Transverse colon (tissue), 4 donors: ENCODE results near the gene IL7R. TPM values are rescaled to one million over a fixed set of nuclear protein-coding genes. Genes with fewer than 3 reads are reported as not detected.

Experiments
- DNase-seq: peaks from one replicate; pipeline ENCODE4 v3.0.0-alpha.2; 2019
- H3K27ac ChIP-seq, 4 donors: fragments of 200-600 bp; sonication (generic); 2 replicates each; pipeline ENCODE4 v1.5.1; 2016 to 2018; ENCODE audit warnings: inconsistent platforms in 4 of 4
- H3K27me3 ChIP-seq: fragments of 200-600 bp; sonication (generic); 2 replicates; pipeline ENCODE4 v1.5.1; 2017; ENCODE audit warnings: inconsistent platforms
- H3K36me3 ChIP-seq, 4 donors: fragments of 200-600 bp; sonication (generic); 2 replicates each; pipeline ENCODE4 v1.5.1; 2017 to 2019; ENCODE audit warnings: inconsistent platforms in 4 of 4
- H3K4me1 ChIP-seq, 4 donors: fragments of 200-600 bp; sonication (generic); 2 replicates each; pipeline ENCODE4 v1.5.1; 2017 to 2020; ENCODE audit warnings: inconsistent platforms in 4 of 4
- H3K4me3 ChIP-seq, 4 donors: fragments of 200-600 bp; sonication (generic); 1 replicate in 1 of 4; 2 replicates in 3 of 4; pipeline versions ENCODE4 v1.5.1 to v1.6.1; 2017 to 2019; ENCODE audit warnings: inconsistent platforms in 4 of 4
- H3K9me3 ChIP-seq, 2 donors: fragments of 200-600 bp; sonication (generic); 2 replicates each; pipeline ENCODE4 v1.5.1; 2017 to 2019; ENCODE audit warnings: inconsistent platforms in 2 of 2
- EP300 ChIP-seq: sonication (generic); formaldehyde crosslinking; IDR thresholded peaks from one replicate; pipeline ENCODE4 v1.6.1; 2017; ENCODE audit warnings: antibody characterized with exemption, low read depth
- POLR2A ChIP-seq: fragments of 450-650 bp; IDR thresholded peaks from one replicate; pipeline ENCODE4 v1.6.1; 2016; ENCODE audit warnings: antibody characterized with exemption, mild to moderate bottlenecking, moderate library complexity
- POLR2AphosphoS5 ChIP-seq, 3 donors: sonication (generic); formaldehyde crosslinking; IDR thresholded peaks; one replicate each; pipeline ENCODE4 v1.6.1; 2016; ENCODE audit warnings: antibody characterized with exemption in 3 of 3
- WGBS, 2 donors: methylation state at CpG; one replicate each; pipeline ENCODE4 v1.1.5; 2018; ENCODE audit warnings: low coverage in 1 of 2; 5-methylcytosine and 5-hydroxymethylcytosine counted together
- in situ Hi-C, 4 donors: fragments of 200-750 bp; cut with MboI; loops; one replicate each; pipeline versions ENCODE4 v1.15.0 to v1.15.1; 2017; ENCODE audit warnings: low sequenced_read_pairs in 3 of 4, low pct_ligation_motif_present in 1 of 4, low pct_unique_long_range_greater_than_20kb in 1 of 4
- intact Hi-C: fragments of 100-400 bp; cut with DNase I; formaldehyde crosslinking; loops from one replicate; pipeline ENCODE4 v1.15.1; 2023; ENCODE audit warnings: low total_unique reads
- total RNA-seq, 4 donors: library from RNA; depleted of rRNA; stranded (reverse); fragments of >200 nt; gene quantifications; one replicate each; pipeline ENCODE4 v1.1.0, GENCODE V29; 2016
- TF ChIP-seq, protein P1 (sequence below), 5 experiments: fragments of 200-600 bp in 3 of 5; fragments of 450-650 bp in 2 of 5; sonication (generic) in 3 of 5; IDR thresholded peaks; 1 replicate in 2 of 5; 2 replicates in 3 of 5; pipeline ENCODE4 v1.5.1; 2016 to 2017; ENCODE audit warnings: antibody characterized with exemption in 5 of 5, inconsistent platforms in 3 of 5, mild to moderate bottlenecking in 2 of 5, moderate library complexity in 1 of 5

The IL7R gene, protein sequence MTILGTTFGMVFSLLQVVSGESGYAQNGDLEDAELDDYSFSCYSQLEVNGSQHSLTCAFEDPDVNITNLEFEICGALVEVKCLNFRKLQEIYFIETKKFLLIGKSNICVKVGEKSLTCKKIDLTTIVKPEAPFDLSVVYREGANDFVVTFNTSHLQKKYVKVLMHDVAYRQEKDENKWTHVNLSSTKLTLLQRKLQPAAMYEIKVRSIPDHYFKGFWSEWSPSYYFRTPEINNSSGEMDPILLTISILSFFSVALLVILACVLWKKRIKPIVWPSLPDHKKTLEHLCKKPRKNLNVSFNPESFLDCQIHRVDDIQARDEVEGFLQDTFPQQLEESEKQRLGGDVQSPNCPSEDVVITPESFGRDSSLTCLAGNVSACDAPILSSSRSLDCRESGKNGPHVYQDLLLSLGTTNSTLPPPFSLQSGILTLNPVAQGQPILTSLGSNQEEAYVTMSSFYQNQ
- 10 to 100 TPM in 2 of 4 donors, 1 to 10 TPM in 2; 3.2 to 54.8 (median 17.9) TPM for total RNA-seq

DNA sequence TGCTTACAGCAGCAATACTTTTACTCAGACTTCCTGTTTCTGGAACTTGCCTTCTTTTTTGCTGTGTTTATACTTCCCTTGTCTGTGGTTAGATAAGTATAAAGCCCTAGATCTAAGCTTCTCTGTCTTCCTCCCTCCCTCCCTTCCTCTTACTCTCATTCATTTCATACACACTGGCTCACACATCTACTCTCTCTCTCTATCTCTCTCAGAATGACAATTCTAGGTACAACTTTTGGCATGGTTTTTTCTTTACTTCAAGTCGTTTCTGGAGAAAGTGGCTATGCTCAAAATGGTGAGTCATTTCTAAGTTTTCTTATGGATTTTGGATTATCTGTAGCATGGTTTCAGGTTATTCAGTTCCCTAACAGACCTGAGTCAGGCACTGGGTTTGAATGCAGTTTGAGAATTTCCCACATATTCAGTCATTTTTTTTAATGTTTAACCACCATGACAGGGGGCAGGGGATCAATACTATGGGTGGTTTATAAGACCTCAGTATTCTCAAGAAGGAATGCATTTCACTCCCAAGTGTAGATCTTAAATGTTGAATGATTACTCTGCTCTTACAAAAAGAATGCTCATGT lies at the start of gene IL7R:
TSS of gene IL7R (plus strand) at position 127 of the 587 bp plus-strand sequence. CDS start at position 214, 87 bp downstream.
- Histone ChIP-seq H3K4me1 (peaks cover 0 to 3% (median 1%) of the 10 kb centered on the region in 4 donors), H3K27me3 (no peaks in the 10 kb centered on the region), H3K27ac (peak within 1 kb of the TSS; percentile 23 to 64 (median 40)), H3K9me3 (no peaks in the 10 kb centered on the region), H3K36me3 (no peaks in the 10 kb centered on the region), H3K4me3 (peak within 1 kb of the TSS in 2 of 4 donors; percentile 6 to 11)
- WGBS, 2 donors: 19 to 25% methylated on average over 1 of the region's 1 CpG
- in situ Hi-C loops: no loop called here
- intact Hi-C loops: no loop called here
- TF ChIP-seq POLR2AphosphoS5 (IDR thresholded peaks at IDR 0.05): peak in 2 of 3 donors; percentile 73 to 74
- no peak for TF ChIP-seq EP300
- TF ChIP-seq, protein P1, sequence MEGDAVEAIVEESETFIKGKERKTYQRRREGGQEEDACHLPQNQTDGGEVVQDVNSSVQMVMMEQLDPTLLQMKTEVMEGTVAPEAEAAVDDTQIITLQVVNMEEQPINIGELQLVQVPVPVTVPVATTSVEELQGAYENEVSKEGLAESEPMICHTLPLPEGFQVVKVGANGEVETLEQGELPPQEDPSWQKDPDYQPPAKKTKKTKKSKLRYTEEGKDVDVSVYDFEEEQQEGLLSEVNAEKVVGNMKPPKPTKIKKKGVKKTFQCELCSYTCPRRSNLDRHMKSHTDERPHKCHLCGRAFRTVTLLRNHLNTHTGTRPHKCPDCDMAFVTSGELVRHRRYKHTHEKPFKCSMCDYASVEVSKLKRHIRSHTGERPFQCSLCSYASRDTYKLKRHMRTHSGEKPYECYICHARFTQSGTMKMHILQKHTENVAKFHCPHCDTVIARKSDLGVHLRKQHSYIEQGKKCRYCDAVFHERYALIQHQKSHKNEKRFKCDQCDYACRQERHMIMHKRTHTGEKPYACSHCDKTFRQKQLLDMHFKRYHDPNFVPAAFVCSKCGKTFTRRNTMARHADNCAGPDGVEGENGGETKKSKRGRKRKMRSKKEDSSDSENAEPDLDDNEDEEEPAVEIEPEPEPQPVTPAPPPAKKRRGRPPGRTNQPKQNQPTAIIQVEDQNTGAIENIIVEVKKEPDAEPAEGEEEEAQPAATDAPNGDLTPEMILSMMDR (IDR thresholded peaks at IDR 0.05): no peak
- TF ChIP-seq POLR2A: peak; percentile 79
- DNase-seq: no peak

DNA sequence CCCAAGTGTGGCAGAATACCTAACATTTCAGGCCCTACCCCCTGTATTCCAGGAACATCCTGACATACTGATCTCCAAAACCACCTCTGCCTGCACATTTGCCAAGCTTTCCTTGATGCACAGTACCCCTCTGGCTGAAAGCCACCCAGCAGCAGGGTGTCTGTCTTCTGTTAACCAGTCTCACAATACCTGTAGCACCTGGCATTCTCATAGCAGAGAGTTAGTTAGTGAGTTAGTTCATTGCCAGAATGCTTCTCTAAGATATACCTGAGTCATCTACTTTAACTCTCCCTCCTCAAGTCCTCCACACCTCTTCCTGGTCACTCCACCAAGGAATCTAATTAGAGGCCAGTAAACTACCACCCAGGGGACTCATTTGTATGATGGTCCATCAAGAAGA lies 46.1 kb upstream of the IL7R start:
- Histone ChIP-seq H3K4me1 (no peaks in the 10 kb centered on the region), H3K36me3 (no peaks in the 10 kb centered on the region), H3K4me3 (no peak overlapping the region), H3K9me3 (no peaks in the 10 kb centered on the region), H3K27ac (peak overlapping the region in 2 of 4 donors; percentile 20 to 44), H3K27me3 (no peaks in the 10 kb centered on the region)
- intact Hi-C loops (no loop called here), in situ Hi-C loops (no loop called here)
- TF ChIP-seq, protein P1 (IDR thresholded peaks at IDR 0.05): no peak
- TF ChIP-seq POLR2A: no peak
- TF ChIP-seq EP300: no peak
- no peak for TF ChIP-seq POLR2AphosphoS5 (IDR thresholded peaks at IDR 0.05)
- DNase-seq: no peak

DNA sequence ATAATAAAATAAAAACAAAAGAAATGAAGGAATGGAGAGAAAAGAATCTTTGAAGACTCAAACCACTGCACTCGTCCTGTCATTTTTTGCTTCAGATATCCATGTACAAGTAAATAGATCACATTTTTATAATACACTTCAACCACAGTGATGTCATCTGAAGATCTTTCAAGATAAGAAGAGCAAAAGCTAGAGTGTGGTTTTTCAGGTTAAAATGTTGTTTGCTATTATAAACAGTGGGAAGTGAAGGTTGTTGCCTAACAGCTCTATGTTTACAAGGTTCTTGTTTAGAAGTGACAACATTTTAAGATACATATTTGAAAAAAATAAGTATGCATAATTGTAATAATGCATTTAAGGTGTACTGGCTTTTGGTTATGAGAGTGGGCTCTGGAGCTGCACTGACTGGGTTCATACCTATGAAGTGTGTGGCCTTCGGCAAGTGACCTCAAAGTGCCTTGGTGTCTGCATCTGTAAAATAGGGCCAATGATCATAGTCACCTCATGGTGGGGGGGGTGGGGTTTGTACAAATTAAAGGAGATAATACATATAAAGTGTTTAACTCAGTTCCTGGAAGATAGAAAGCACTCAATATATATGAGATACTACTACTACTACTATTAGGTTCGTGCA lies 45.5 kb upstream of the IL7R start:
- in situ Hi-C loops: no loop called here
- H3K4me1 ChIP-seq: no peaks in the 10 kb centered on the region
- no peaks in the 10 kb centered on the region for H3K27me3 ChIP-seq
- H3K4me3 ChIP-seq: no peak overlapping the region
- no peaks in the 10 kb centered on the region for H3K9me3 ChIP-seq
- no peak overlapping the region for H3K27ac ChIP-seq
- H3K36me3 ChIP-seq: no peaks in the 10 kb centered on the region
- intact Hi-C loops: no loop called here
- TF ChIP-seq, protein P1 (IDR thresholded peaks at IDR 0.05): no peak
- TF ChIP-seq EP300 (no peak), POLR2A (no peak)
- WGBS, 2 donors: 51 to 80% methylated on average over 2 to 3 of the region's 3 CpGs
- DNase-seq: no peak

DNA sequence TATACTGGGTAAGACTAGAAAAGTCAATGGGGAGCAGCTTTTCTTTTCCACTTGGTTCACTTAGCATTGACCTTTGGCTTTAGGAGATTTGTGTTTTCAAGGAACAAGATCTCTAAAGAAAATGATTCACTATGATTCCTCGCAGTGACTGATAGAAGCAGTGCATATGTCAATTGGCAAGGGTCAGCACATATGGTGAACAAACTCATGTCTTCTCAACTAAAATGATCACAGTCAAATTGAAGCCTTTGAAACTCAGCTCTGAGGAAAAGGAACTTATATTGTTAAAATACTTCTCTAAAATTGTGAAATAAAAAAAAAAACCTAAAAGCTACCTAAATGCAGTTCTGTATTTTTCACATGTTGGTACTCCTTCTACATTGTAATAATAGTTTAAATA lies 43.2 kb upstream of the IL7R start:
- no peaks in the 10 kb centered on the region for H3K4me1 ChIP-seq
- TF ChIP-seq, protein P1 (IDR thresholded peaks at IDR 0.05): no peak
- no peak for TF ChIP-seq POLR2A
- no peak for TF ChIP-seq EP300
- TF ChIP-seq POLR2AphosphoS5 (IDR thresholded peaks at IDR 0.05): no peak
- in situ Hi-C loops: no loop called here
- no peaks in the 10 kb centered on the region for H3K9me3 ChIP-seq
- intact Hi-C loops: no loop called here
- H3K27me3 ChIP-seq: no peaks in the 10 kb centered on the region
- H3K27ac ChIP-seq: no peak overlapping the region
- no peak for DNase-seq
- H3K4me3 ChIP-seq: no peak overlapping the region
- no peaks in the 10 kb centered on the region for H3K36me3 ChIP-seq
- WGBS, 2 donors: 74 to 86% methylated on average over 1 of the region's 1 CpG
